Fibroblast of peridontal ligament (primary cell): ENCODE results near the gene APC.

Experiments
- DNase-seq: peaks from one replicate; pipeline ENCODE4 v3.0.0-alpha.2; 2010; ENCODE audit errors: extremely low read depth

The APC gene

DNA sequence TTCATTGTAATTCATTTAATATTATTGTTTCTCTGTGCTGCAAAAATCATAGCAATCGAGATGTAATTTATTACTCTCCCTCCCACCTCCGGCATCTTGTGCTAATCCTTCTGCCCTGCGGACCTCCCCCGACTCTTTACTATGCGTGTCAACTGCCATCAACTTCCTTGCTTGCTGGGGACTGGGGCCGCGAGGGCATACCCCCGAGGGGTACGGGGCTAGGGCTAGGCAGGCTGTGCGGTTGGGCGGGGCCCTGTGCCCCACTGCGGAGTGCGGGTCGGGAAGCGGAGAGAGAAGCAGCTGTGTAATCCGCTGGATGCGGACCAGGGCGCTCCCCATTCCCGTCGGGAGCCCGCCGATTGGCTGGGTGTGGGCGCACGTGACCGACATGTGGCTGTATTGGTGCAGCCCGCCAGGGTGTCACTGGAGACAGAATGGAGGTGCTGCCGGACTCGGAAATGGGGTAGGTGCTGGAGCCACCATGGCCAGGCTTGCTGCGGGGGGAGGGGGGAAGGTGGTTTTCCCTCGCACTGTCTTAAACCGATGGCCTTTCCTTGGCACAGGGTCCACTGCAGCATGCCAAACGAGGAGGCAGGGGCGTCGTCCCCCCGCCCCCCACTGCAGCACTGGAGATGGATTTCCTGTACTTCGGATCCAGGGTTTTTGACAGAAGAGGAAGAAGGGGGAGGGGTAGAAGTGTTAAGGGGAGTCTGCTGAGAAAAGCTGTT lies at the start of gene APC:
Gene APC, plus strand, starts transcription at position 423 of the 728 bp plus-strand sequence. CDS start 17,006 bp downstream, outside the sequence.
- peak; percentile 85 for DNase-seq

DNA sequence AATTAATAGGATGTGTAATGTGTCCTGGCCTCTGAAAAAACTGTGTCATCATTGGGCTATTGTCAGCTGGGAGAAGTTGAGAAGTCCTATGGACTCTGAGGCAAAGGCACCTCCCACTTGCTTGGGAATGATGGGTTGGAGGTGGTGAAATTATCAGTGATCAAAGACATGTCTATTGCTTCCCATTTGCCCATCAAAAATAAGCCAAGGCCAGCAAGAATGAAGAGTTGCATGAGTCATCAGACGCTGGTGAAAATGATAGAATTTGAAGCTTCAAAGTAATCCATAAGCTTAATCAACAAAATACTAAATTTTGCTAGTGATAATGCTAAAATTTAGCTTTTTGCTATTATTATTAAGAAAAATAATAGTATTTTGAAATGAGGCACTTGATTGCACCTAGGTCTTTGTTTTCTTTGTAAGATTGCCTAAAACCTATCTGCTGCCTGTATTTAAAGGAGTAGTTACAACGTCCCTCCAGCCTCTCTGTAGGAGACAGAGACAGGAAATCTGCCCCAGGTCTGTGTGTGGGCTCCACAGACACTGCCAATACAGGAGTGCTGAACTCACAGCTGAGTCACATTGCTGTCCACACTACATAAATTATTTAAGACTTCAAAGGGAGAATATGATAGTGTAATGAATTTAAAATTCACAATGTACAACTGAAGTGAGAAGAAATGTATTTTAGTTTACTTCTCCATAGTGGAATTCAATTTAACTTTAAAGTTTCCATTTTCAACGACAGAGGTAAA lies 48.4 kb upstream of the APC start:
- DNase-seq = no peak

DNA sequence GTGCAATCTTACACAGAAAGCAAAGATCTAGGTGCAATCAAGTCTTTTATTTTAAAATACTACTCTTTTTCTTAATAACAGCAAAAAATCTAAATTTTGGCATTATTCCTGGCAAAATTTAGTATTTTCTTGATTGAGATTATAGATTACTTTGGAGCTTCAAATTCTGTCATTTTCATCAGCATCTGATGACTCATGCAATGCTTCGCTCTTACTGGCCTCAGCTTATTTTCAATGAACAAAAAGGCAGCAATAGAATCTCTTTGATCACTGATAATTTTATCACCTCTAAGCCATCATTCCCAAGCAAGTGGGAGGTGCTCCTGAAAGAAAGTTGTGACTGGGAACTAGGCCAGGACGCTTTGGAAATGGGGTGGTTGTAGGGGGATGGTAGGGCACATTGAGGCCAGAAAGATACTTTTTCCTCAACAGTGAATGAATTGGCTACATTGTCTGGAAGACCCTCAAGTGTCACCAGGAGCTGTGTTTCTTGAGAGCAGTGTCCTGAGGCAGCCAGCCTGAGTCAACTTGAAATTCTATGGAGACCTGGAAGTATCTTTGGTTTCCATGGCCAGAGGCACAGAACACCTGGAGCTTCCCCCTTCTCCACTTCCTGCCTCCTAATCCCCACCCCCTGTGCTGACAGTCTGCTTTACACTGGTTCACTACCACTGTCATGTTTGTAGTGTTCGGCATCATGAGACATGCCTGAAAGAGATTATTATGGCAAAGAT lies 46.9 kb upstream of the APC start:
- DNase-seq = no peak

DNA sequence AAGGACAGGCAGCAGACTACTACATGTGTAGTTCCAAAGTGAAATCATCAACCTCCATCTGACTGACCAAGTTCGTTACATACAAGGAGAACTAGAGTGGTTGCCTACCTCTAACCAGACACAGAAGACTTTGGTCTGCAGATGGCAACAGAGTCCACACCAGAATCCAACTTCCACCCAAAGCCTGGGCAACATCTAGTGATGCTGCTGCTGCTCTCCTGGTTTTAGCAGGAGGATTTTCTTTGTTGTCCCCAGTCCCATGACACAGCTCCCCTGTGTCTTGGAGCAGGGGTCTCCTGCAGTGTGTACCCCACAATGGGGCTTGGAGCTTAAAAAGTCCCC lies 46.4 kb upstream of the APC start:
- DNase-seq = peak; percentile 20

DNA sequence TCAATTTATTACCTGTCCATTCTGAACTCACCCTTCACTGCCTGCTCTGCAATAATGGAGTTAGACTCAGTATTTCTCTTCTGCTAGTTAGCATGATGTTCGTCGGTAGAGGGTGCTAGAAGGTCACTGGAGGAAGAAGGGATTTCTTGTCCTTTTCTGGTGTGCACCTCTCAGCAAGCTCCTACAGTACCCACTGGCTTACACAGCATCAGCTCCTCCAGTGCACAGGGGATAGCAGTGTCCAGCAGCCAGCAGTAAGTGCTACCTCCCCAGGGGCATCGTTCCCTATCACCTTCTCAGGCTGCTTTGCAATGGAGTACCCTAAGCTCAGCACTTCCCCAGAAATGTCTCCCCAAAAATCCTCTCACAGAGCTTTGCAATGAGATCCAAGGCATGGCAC lies 45.9 kb upstream of the APC start:
- DNase-seq = peak; percentile 78

DNA sequence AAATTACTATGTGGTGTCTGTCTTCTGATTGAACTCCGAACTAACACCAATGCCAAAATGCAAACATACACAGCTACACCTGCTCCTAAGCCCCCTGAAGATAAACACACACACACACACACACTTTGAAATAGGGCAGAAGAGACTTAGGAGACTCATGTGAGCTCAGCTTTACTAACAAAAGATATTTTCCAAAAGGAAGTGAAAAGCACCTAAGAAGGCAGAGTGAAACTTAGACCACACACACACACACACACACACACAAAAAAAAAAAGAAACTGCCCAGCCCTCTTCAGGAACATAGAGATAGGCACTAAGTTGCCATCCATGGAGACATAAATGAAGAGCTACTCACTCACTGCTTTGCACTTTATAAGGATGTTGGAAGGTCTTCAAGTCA lies 45.2 kb upstream of the APC start:
- DNase-seq = no peak

DNA sequence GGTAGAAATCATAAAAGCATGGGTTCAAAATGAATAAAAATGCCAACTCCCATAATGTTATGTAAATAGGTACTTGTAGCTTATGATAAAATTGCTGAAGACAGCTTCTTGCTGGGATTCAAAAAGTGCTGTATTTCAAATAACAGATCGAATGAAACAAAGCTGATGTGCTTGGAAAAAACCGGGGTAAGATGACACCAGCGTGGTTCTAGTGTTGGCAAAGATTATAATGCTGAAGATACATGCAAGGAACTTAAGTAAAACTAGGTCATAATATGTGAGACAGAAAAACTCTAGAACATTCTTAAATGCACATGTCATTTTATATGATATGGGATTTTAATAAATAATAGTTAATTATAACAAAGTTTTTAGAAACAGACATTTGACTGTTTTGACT lies 44.4 kb upstream of the APC start:
- DNase-seq = peak; percentile 51

DNA sequence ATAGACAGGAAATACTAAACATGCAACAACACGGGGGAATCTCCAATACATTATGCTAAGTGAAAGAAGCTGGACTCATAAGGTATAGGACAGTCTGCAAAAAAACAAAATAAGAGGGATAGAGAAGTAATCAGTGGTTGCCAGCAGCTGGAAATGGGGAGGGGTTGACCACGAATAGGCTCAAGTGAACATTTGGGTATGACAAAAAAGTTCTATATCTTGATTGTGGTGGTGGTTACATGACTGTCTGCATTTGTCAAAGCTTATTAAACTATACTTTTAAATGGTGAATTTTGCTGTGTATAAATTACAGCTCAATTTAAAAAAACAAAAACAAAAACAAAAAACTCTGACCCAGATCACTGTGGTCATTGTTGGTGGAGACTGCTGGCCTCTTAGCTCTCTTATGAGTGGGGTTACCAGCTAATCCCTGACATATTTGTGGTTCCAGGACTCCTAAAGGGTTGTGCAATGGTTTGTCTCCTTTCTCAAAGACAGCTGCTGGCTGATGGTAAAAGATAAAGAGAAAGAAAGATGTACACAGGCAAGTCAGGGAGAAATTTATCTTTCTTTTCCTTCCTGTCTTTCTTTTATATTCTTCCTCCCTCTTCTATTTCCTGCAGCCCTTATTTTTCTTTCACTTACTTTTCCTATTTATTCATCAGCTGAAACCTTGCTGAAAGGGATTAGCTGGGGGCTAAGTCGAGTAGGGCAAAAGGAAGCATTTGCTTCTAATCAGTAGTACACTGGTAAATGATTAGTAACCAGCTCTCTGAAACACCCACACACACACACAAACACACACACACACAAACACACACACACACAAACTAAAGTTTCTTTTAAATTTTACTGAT lies 42.6 kb upstream of the APC start:
- DNase-seq = peak; percentile 67

DNA sequence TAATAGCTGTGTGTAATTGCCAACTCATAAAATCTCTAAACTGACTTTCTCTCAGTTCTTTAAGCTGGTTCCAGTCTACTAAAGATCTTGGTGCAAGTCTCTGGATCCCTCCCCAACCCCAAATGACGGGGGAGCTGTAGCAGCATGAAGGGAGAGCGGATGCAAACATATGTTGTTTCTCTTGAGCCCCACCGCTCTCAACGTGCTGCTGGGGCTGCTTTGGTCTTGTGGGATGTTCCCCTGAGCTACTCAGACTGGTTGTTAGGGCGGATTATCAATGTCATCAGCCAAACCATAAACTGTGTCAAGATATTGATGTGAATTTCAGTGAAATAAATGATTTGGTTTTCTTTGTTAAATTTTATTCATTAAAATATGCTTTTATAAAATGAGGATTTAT lies 40.9 kb upstream of the APC start:
- no peak for DNase-seq

DNA sequence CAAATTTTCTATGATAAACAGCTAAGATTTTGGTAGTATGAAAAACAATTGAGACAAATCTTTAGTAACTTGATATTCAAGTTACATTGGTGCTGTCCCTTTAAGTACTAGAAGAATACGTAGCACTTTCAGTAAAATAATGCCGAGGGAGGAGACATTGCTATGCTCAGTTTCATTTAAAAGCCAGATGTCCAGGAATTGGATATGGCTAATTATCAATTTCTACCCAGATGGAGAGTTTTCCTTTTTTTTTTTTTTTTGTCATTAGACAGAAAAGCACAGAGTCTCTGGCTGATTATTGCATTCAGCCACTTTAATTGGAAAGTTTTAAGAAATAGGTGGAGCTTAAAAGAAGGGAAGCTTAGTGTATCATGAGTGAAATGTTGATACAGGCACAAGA lies 40.4 kb upstream of the APC start:
- peak; percentile 40 for DNase-seq

DNA sequence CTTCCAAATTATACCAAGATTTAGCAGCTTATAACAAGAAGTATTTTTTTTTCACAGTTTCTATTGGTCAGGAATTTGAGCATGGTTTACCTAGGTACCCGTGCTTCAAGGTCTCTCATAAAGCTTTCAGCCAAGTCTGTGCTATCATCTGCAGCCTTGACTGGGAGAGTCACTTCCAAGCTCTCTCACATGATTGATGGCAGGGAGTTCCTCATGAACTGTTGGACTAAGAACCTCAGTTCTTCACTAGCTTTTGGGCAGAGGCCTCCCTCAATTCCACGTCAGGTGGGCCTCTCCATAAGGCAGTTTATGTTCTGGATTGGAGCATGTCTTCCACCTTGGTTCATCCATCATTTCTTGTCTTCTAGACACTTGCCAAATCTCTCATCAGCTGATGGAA lies 39.9 kb upstream of the APC start:
- no peak for DNase-seq

DNA sequence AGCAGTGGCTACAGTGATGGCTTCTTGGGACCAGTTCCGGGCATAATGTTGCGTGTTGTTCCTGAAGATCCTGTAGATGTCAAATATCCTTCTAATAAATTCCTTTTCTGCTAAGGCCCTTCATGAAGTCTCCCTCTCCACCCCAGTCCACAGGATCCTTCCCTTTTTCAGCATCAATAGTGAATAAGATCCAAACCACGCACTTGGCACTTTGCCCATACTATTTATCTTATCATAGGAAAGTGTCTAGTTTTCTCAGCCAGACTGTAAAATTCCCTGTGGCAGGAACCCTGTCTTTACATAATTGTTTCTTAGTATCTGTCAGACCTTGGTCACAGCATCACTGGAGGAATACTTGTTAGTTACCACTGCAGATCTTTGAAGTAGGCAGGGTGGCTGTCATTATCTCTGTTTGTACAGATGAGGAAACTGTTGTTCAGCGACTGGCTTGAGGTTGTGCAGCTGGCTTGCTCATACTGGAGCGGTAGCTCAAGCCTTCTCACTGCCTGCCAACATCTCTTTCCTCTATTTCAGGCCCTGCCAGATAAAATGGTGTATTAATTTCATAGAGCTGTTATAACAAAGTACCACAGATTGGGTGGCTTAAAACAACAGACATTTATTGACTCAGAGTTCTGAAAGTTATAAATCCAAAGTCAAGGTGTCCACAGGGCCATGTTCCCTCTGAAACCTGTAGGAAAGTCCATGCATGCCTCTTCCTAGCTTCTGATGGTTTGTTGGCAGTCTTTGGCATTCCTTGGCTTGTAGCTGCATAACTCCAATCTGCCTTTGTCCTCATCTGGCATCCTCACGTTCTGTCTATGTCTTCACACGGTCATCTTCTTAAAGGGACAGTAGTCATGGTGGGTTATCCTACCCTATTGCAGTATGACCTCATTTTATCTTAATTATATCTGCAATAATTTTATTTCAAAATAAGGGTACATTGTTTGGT lies 33.5 kb upstream of the APC start:
- DNase-seq = peak; percentile 26

DNA sequence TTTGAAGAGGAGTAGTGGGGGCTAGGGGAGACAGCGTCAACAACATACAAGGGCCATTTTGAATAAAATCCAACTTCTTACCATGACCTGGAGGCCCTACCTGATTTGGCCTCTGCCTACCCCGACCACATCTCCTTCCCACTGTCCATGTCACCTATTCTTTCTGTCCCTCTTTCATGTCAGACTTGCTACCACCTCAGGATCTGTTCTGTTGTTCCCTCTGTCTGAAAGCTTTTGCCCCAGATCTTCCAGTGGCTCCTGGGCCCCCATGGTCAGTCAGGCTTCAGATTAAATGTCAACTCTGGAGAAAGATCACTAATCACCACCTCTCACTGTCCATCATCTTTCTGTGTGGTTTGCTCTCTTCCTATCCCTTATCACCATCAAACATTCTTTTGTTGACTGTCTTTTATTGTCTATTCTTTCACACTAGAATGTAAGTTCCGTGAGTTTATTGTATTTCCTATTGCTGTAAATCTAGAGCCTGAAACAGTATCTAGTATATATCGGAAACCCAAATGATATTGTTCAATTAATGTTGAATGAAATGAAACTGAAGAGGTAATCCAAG lies 31.2 kb upstream of the APC start:
- no peak for DNase-seq

DNA sequence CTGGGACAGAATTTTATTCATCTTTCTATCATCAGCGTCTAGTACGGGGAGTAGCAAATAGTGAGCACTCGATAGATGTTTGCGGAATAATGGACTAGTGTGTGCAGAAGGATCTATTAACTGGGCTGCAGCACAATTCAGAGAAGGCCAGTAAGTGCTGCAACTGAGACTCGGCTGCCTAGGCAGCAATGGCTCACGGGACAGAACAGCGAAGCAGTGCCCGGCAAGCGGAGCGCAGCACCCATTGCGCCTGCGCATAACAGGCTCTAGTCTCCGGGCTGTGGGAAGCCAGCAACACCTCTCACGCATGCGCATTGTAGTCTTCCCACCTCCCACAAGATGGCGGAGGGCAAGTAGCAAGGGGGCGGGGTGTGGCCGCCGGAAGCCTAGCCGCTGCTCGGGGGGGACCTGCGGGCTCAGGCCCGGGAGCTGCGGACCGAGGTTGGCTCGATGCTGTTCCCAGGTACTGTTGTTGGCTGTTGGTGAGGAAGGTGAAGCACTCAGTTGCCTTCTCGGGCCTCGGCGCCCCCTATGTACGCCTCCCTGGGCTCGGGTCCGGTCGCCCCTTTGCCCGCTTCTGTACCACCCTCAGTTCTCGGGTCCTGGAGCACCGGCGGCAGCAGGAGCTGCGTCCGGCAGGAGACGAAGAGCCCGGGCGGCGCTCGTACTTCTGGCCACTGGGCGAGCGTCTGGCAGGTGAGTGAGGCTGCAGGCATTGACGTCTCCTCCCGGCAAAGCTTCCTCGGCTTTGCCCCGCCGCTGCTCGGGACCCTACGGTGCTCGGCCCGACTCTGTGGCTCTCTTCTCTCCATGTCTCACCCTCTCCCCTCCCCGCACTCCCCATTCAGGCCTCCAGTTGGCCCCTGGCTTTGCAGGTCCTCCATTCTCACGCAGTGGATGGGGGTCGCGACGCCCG lies 30.2 kb upstream of the APC start:
- peak; percentile 99 for DNase-seq

DNA sequence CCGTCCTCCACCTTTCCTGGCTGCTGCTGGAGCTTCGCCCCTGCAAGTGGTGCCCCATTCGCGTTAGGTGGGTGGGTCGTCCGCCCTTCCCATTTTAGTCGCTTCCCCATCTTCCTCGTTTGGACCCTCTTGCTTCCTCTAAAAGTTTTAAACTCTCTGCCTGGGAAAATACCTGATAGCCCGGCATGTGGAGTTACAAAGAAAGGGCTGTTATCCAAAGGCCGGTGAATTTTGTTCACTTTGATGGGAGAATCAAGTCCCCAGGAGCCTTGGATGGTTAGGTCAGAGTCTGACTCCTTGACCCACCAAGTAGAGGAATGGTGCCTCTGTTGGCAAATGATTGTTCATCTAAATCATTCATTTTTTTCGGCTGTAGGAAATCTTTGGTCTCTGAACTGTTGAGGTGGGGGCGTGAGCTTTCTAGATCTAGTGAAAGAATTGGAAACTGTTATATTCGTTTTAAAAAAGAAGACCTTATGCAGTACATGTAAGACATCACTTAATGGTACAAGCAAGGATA lies 29.5 kb upstream of the APC start:
- DNase-seq = peak; percentile 24

DNA sequence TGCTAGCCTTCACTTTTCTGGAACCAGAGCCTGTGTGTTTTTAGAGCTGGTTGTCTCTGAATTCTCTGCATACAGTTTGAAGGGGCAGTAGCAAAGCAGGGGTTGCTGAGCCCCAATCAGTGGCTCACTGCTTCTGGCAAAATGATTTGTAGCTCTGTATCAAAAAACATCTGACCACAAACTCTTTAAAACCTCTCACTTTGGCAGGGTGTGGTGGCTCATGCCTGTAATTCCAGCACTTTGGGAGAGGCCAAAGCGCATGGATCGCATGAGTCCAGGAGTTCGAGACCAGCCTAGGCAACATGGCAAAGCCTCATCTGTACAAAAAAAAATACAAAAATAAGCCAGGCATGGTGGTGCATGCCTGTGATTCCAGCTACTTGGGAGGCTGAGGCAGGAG lies 28.3 kb upstream of the APC start:
- peak; percentile 26 for DNase-seq

DNA sequence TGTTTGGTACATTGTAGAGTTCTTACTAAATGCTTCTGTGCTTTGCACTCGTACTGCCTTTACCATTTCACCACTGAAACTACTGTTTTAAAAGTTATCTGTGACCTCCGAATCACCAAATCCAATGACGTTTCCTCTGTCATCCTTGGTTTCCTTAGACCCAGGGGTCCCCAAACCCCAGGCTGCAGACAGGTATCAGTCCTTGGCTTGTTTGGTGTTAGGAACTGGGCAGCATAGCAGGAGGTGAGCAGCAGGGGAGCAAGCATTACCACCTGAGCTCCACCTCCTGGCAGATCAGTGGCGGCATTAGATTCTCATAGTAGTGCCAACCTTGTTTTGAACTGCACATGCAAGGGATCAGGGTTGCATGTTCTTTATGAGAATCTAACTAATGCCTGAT lies 26.8 kb upstream of the APC start:
- DNase-seq = no peak

DNA sequence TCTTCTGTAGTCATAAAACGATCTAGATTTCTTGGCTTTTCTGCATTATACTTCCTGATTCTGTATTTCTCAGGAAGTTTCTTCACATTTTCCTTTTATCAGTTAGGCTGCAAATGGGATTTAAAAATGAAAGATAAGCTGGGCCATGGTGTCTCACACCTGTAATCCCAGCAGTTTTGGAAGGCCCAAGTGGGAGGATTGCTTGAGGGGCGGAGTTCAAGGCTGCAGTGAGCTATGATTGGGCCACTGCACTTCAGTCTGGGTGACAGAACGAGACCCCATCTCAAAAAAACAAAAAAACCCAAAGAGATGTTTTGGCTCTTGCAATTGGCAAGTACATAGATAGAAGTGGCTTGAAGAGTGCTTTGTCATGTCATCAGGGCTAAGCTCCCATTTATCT lies 26.2 kb upstream of the APC start:
- DNase-seq = no peak

DNA sequence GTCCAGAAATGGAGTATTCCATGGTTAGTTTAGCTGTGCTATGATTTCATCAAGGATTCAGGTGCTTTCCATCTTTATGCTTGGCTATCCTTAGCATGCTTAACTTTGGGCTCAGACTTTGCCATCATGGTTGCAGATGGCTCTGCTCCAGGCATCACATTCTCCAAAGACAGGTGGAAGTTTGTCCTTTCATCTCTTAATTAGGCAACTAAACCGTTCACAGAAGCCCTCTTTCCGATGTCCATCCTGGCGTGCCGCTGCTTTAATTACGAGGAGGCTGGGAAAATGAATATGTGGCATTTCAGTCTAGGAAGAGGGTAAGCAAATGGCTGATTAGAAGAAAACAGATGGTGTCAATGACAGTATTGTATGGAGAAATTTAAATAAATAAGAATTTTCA lies 24.5 kb upstream of the APC start:
- DNase-seq = no peak
